LNCAP (cell line): ENCODE results near the gene SH3RF3.

Experiments used
- CTCF ChIP-seq: fragments of 450-650 bp; IDR thresholded peaks from 2 replicates; pipeline ENCODE4 v1.5.1; 2017; ENCODE audit warnings: mild to moderate bottlenecking

SH3RF3 gene

GRCh38 chr2:109304242-109304641 is 175.2 kb downstream of the SH3RF3 start:
- no peak for TF ChIP-seq CTCF

GRCh38 chr2:109304731-109305470 is 175.9 kb downstream of the SH3RF3 start:
- no peak for TF ChIP-seq CTCF

GRCh38 chr2:109305490-109306167 is 176.6 kb downstream of the SH3RF3 start:
- TF ChIP-seq CTCF, result no peak

GRCh38 chr2:109306190-109306589 is 177.2 kb downstream of the SH3RF3 start:
- no peak for TF ChIP-seq CTCF

GRCh38 chr2:109311771-109312170 is 182.8 kb downstream of the SH3RF3 start:
- no peak for TF ChIP-seq CTCF

- TF ChIP-seq CTCF, result no peak
Measured at GRCh38 chr2:109312902-109313301, 183.9 kb downstream of the SH3RF3 start.

- no peak for TF ChIP-seq CTCF
Measured at GRCh38 chr2:109313343-109313742, 184.3 kb downstream of the SH3RF3 start.
